Neural progenitor cell (in vitro differentiated cells): ENCODE measurements around the gene INPP5D.

Experiments
- EZH2 ChIP-seq: fragments of 200-600 bp; sonication (generic); IDR thresholded peaks from 2 replicates; pipeline ENCODE4 v1.6.1; 2017; ENCODE audit warnings: antibody characterized with exemption, mild to moderate bottlenecking, moderate library complexity
- EZH2phosphoT487 ChIP-seq: fragments of 200-600 bp; sonication (generic); IDR thresholded peaks from 2 replicates; pipeline ENCODE4 v1.6.1; 2017; ENCODE audit warnings: antibody characterized with exemption

DNA sequence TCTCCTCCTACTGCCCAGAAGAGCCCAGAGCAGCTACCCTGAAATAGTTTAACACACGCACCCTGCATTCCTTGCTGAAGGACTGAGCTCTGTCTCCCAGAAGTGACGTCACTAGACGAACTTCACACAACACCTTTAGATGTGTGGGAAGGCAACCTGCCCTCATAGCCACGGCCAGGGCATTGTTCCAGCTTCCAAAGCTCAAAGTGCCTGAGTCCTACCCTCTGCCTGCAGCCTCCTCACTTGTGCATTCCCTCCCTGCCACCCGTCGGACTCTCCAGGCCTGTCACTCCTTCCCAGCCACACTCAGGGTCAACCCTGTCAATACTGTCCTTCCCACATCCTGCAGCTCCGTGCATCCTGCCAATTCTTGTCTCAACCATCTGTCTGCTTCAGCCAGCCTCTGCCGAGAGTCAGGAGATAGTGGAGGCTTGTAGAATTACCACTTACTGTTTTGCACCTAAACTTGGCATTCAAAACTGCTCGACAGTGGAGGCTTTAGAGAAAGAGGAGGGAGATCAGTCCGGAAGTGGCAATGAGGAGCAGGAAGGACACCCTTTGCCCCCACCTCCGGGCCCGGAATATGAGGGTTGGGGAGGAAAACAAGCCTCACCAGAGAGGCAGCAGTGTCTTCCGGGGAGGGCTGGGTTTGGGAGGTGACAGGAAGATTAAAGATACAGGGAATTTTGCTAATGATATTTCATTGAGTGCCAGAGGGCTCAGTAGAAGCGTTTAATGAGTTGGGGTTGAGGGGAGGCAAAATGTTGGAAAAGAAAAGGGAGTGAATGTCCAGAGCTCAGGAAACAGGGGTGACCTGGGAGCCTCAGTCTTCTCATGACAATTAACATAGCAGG, 119.1 kb downstream of the INPP5D start:
- TF ChIP-seq EZH2phosphoT487 (no peak), EZH2 (no peak)
